ENCODE data around the gene CYLD.

GRCh38 chr16:50731130-50731988 lies 10.5 kb upstream of the CYLD start:
- TF ChIP-seq POLR2A (IDR thresholded peaks at IDR 0.05; ENCODE audit: low read depth, low read length) (no peak), CTCF (IDR thresholded peaks at IDR 0.05; ENCODE audit: extremely low read depth in 1 of 2, insufficient read depth in 1 of 2, low read depth in 1 of 2, low read length in 2 of 2) (no peak), POLR2AphosphoS5 (IDR thresholded peaks at IDR 0.05; ENCODE audit: insufficient read depth, low read depth, low read length) (no peak)

All from endothelial cell of umbilical vein (primary cell).